Right forelimb (tissue), 1 donor: Measurements from ENCODE around the gene RAB6D.
"Not testable (repeated sequence)": the region's sequence is repeated elsewhere in the genome, so short reads cannot be mapped to it uniquely, and the experiment has no call there.

Experiments used
- DNase-seq: peaks from one replicate; pipeline ENCODE4 v3.0.0-alpha.2; 2018

The RAB6D gene

DNA sequence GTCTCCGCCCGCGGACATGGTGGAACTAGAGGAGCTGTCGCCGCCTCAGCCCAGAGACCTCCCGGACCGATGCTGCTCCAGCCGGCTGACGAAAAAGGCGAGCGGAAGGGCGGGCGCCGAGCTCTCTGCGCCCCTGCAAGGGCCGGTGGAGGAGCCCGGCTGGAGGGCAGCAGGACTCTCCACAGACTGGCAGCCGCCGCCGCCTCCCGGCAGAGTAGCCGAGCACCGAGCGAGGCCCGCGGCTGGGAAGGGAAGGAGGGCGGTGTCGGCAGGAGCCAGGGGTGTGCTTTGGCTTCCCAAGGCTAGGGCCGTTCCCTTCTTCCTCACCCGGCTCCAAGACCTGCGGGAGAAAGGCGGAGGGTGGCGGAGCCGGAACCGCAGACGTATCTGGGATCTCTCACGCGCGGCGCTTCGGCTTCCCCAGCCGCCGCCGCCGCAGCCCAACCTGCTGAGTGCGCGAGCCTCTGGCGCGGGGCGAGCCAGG, at the start of gene RAB6D:
RAB6D (minus strand) TSS at position 466 of the 484 bp plus-strand sequence; CDS start at position 18, 448 bp downstream.
- DNase-seq: peak; percentile 50

DNA sequence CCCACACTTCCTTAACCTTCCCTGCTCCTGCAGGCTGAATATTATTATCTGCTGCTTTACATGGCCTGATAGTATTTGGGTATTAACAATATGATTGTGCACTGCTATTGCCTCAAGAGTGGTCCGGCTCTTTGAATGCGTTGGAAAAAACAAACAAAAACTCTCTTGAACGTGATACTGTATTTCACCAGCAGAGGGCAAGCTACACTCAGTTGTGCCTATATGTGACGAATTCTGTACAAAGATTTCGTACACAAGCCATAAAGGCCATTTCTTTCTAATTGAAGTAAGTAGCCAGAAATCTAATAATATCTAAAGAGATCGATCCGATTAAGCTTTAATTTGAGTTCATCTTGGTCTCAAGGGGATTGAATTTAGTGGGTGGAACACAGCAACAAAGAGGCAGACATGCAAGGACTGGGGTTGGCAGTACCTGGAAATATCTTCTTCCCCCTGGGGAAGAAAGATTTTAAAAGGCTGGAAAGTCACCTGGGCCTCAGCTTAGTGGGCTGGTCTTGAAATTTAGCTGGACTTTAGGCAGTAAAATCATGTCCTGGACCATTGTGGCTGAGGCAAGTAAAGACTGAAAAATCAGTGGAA, 49.3 kb upstream of the RAB6D start:
- DNase-seq: no peak

DNA sequence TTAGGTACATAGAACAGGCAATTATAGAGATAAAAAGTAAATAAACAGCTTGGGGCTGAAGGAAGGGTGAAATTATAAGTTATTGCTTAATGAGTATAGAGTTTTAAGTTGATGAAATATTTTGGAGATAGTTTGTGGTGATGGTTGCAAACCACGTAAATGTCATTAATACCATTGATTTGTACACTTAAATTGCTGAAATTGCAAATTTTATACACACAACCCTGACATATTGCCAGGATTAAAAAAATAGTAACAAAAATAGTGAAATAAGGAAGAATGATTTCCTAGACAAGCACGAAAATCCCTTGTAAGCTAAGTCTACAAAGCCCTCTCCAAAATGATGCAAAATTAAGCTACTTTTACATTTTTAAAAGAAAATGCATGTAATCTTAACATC, 46.2 kb upstream of the RAB6D start:
- no peak for DNase-seq

DNA sequence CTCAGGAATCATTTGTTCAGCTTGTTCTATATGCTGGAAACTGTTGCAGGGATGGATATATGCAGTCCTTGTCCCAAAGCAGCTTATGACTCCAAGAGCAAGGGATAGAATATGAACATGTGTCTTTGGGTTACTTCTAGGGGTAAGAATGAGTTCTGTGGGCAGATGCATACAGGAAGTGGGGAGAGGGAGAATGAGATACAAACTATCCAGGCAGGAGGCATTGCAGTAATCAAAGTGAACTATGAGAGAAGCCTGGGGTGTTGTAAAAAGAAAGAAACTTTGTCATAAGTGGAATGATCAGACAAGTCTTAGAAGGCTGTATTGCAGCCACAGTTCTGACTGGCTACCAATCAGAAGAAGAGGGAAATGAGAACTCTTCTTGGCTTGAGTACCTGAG, 44.8 kb upstream of the RAB6D start:
- no peak for DNase-seq

DNA sequence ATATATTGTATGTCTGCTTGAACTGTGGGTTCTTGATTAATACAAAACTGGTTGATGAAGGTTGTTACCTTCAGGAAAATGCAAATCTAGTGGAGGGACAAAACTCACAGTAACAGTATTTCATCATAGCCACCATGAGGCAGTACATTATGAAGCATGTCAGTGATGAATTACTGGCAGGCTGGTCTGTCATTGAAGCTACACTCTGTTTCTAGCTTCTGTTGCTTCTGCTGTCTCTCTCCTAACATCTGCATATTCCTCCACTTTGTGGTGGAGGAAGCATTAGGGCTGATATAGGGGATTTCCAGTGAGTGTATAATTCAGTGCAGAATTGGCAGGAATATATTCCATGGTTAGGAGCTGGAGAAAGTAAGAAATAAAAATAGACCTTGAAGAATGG, 44.2 kb upstream of the RAB6D start:
- no peak for DNase-seq

DNA sequence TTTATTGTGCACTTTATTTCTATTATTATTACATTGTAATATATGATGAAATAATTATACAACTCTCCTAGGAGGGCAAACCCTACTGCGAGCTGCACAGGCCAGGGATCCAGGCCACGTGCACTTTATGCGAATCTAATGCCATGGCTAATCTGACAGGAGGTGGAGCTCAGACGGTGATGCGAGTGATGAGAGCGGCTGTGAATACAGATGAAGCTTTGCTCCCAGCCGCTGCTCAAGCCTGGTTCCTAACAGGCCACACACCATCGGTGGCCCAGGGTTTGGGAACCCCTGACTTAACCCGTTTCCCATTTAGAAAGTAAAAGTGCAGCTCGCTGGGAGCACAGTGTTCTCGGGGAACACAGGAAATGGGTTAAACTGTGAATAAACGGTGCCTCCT, 40.8 kb upstream of the RAB6D start:
- DNase-seq: no peak

DNA sequence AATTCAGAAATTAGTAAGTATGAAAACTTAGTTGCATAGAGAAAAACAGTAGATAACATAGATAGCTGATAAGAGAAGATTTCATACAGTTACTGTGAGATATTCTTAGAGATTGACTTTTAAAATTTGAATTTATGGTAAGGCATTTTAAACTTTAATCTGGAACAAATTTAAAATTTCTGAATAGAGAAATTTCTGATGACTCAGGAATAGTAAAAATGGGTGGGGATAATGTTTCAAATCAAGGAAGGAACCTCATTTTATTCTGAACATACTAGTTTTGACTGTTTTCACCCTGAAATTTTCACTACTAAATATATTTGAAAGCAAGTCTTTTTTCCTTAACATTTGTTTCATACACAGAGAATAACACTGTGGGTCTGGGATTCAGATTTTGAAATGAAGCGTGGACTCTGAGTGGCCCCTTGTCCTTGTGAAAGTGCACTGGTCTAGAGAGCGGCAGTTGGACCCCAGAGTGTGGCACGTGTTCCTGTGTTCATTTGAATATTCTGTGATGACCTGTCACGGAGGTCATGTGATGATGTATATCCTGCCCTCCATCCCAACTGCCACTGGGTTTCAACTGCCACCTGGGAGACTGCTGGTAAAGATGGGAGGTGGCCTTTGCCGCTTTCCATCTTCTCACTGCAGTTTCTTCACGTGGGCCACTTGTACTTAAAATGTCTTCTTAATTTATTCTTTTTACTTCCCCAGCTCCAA, 38.5 kb upstream of the RAB6D start:
- DNase-seq: no peak

DNA sequence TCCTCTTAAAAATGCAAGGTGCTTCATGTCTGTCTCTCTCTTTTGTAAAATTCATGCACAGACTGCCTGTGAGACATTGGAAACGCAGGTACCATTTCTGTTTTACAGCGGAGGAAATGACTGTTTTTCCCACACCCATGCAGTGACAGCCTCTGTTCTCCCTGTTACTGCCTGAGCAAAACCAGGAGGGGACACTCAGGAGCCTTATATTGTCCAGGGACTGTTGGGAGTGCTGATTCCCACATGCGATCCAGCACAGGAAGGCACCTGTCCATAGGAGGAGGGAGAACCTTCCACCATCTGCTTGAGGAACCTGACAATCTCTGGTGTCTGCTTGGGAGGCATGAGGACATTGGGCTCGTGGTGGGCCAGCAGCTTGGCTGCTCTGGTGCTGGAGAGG, 36.9 kb upstream of the RAB6D start:
- no peak for DNase-seq

DNA sequence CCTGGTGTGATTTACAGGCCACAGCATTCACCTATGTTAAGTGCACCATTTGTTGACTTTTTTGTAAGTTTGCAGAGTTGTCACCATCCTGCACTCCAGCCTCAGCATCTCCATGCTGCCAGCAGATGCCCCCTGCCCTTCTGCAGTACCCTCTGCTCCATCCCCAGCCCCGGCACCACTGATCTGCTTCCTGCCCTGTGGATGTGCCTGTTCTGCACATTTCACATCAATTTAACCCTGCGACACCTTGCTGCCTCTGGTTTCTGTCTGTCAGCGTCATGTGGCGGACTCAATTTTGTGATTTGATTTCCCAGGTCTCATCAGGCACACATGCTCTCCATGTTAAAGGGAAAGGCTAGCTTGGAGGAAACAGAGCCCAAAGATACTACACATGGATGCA, 36.5 kb upstream of the RAB6D start:
- not testable (repeated sequence) for DNase-seq

DNA sequence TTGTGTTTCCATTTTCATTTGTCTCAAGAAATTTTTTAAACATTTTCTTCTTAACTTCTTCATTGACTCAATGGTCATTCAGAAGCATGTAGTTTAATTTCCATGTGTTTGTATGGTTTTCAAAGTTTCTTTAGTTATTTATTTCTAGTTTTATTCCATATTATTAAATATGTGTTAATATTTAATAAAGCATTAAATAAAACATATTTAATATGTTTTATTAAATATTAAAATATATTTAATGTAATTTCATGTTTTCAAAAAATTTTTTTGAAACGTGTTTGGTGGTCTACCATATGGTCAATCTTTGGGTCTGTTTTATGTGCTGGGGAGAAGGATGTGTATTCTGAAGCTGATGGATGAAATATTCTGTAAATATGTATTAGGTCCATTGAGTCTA, 32.2 kb upstream of the RAB6D start:
- not testable (repeated sequence) for DNase-seq

DNA sequence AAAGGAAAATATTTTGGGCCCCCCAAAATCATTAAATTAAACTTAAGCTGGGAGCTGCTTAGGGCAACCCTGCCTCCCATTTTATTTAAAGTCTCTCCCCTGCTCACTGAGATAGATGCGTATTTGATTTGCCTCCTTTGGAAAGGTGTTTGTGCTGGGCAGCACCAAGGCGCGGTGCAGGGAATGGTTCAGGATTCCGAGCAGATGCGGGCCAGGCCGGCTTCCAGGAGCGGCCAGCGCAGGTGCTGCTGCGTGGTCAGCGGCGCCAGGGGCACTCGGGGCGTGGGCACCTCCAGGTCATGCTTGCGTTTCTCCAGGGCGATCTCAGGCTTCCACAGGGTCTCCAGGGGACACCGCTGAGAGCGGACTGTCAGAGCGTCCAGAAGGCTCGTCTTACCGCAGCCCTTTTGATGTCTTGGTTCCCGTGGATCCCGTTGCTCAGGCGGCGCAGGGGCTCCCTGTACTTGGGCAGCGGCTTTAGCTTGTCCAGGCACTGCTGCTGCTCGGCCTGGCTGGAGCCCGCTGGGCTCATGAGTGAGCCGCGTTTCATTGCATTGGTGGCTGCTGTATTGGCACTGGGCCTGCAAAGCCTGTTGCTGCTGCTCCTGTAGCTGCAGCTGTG, 31.2 kb upstream of the RAB6D start:
- not testable (repeated sequence) for DNase-seq

DNA sequence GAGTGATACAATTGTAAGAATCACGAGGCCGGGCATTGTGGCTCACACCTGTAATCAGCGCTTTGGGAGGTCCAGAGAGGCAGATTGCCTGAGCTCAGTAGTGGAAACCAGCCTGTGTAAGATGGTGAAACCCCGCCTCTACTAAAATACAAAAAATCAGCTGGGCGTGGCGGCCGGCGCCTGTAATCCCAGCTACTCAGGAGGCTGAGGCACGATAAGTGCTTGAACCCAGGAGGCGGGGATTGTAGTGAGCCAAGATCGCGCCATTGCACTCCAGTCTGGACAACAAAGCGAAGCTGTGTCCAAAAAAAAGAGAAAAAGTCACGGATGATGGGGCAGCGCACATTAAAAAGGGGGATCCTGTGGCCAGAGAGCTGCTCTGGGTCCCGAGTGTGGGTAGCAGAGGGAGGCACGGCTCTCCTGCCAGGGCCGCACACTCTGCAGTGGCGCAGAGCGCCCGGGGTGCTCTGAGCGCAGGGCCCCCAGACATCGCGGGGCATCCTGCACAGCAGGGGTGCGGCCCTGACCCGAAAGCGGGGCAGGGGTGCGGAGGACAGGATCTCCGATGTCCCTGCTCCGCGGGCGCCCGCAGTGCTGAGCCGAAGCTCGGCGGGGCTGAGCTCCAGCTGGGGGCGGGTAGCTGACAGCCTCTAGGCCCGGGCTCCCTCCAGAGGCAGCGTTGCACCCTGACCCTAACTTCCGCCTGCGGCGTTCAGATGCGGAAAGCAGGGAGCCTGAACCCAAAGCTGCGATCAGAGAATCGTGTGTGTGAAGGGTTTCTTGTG, 30.4 kb upstream of the RAB6D start:
- no peak for DNase-seq

DNA sequence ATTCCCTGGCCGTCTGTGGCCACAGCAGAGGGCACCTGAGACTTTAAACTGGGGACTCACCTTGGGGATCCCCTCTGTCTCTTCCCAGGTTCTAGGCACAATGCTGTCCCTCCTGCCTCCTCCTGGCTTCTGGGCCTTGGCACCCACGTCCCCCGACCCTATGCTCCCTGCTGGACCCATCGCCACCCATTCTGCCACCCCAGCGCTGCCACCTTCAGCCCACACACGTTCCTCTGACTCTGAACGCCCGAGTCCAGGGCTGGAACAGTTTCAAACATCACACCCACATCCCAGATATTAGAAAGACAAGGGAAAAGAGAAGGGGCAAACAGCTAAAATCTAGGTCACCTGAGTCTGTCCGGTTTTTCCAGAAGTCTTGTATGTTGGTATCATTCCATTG, 28.0 kb upstream of the RAB6D start:
- DNase-seq: not testable (repeated sequence)

DNA sequence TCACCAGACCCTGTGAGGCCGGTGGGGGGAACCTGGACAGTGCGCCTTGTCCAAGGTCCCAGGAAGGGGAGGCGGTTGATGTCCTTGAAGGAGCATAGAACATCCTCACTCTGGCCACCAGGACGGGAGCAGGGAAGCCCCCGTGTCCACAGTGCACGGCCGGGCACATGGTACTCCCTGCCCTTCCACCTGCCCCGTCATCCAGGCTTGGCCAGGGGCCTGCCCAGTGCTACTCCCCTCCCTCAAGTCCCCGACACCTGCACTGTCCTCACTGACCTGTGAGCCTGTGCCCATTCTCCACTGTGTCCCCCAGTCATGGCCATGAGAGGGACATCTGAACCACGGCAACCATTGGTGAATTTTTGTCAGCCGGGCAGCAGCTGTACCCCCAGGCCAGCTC, 27.5 kb upstream of the RAB6D start:
- not testable (repeated sequence) for DNase-seq

DNA sequence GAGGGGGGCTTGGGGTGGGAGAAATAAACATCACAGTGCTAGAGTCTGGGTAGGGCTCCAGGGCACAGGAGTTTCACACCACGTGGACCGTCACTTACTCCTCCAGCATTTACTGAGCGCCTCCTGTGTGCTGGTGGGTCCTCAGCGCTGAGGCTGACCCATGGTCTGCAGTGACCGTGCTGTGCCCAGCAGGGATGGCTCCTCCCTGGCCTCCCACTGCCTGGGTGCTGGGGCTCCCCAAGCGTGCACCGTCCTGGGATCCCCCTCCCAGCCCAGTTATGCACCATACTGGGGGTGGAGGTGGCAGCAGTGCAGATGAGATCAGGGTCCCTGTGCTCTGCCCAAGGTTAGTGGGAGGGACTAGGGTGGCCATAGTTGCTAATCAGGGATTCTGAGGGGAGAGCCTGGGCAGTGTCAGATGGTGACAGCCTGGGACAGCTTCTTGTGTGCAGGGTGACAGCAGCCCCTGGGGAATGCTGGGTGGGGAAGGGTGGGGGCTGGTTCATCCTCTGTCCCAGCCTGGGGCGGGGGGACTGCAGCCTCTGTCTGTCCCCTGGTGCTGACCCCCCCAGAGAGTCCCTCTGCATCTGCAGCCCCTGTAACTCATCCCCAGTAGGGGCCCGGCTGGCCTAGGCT, 26.6 kb upstream of the RAB6D start:
- DNase-seq: not testable (repeated sequence)

DNA sequence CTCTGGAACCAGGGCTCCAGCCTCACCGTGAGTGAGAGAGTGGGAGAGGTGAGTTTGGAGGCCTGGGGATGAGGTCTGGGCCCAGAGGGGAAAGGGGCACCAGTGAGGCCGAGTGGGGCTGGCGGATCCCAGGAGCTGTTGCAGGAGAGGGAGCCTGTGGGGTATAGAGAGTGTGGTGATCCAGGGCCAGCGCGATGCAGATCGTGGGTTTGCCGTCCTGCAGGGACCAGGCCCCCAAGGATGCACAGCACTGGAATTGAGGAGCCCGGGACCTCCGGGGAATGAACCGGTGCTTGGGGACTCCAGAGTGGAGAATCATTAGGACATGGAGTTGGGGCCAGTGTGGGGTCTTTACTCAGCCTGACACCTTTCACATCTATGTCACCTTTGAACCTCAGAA, 25.7 kb upstream of the RAB6D start:
- DNase-seq: no peak

DNA sequence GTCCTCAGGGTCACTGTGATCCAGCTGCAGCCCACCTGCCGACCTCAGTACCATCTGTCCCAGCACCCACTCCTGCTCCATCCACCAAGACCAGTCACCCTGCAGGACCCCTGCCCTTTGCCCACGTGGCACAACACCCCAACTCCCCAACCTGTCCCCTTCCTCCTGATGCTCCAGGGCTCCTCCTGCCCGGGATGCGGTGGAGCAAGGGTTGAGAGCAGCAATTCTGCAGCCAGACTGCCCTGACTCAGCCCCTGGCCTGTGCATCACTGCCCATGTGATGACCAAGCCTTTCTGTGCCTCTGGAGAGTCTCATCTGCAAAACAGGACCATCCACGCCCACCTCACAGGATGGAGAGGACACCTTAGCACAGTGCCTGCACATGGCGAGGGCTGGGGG, 24.9 kb upstream of the RAB6D start:
- not testable (repeated sequence) for DNase-seq

DNA sequence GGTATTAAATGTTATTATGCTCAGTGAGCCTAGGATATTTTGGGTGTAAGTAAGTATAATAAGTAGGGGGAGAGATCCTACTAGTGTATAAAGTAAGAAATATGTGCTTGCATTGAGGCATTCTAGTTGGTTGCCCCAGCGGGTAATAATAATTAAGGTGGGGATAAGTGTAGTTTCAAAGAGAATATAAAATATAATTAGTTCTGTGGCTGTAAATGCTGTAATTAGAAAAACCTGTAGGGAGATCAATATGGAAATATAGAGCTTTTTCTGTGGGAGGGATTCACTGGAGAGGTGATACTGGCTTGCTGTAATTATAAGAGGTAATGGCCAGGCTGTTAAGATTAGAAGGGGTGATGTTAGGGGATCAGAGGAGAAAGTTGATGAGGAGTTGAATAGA, 9.1 kb upstream of the RAB6D start:
- not testable (repeated sequence) for DNase-seq

DNA sequence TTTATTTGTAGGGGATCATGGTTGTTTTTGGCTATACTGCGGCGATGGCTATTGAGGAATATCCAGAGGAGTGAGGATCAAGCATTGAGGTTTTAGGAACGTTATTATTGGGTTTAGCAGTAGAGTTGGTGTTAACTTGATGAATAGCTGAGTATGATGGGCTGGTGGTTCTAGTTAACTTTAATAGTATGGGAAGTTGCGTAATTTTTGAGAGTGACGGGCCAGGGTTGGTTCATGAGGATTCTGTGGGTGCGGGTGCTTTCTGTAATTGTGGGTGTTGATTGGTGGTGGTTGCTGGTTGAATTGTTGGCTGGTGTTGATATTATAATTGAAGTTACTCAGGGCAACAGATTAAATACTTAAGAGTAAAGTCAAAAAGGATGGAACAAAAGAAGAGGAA, 6.0 kb upstream of the RAB6D start:
- no peak for DNase-seq

DNA sequence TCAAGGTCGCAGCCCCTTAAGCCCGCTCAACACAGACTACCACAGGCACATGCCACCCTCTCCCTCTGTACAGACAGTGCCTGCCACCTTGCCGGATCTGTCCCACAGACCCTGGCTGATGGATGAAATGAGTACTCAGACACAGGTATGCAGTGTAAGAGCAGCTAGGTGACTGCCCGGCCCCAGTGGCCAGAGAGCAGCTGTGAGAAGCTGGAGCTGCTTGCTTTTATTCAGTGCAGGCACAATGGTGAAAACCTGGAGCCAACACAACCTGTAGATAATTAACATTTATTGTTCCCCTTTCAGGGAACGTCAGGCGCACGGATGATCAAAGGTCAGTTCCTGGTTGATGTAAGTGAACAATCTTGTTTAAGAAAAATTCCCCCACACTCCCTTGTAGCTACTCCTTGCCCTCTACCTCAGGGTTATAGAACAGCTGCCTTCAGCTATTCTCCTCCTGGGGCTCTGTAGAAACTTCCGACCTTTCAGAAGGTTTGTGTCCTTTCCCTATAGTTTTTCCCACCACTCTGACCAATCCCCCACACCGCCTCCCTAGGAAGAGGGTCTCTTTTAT, 4.6 kb upstream of the RAB6D start:
- DNase-seq: not testable (repeated sequence)

DNA sequence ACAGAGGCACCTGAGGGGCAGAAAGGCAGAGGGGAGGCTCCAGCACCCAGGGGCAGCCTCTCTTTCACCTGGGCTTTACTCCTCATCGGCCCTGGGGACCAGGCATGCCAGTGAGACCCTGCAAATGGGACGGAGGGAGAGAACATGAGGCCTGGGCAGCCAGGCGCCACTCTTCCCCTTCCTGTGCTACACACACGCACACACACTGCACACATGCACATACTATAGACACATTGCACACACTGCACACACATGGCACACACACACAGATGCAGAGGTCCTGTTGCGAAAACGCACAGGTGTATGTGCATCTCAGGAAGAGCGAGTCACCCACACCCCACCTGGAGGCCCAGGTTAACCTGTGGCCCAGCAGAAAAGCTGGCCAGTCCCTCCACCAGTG, 3.4 kb upstream of the RAB6D start:
- no peak for DNase-seq

DNA sequence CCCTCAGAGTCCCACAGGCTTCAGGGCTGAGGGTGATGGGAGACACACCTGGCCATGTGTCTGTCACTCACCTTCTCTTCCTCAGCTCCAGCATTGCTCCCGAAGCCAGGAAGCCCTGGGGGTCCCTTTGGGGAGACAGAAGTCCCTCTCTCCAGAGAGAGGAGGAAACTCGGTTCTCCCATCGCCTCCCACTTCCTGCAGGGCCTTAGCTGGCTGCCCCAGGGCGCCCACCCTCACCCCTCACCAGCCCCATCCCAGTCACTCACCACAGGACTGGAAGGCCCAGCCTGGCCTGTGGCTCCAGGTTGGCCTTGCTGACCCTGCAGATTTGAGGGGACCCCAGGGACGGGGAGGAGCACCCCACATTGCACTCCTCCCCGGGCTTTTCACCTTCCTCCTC, 2.7 kb upstream of the RAB6D start:
- DNase-seq: no peak

DNA sequence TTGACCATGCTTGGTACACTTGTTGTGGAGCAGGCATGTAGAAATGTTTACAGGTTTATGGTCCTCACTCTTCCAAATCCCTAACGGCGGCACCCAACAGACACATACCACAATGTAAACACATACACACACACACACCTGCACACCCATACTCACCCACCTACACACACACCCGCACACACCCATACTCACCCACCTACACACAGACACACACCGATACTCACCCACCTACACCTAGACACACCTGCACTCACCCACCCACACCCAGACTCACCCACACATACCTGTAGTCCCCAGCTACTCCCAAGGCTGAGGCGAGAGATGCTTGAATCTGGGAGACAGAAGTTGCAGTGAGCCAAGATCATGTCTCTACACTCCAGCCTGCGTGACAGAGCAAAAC, 1.5 kb upstream of the RAB6D start:
- DNase-seq: no peak
